Activated naive CD8-positive, alpha-beta T cell treated with anti-CD3 and anti-CD28 coated beads for 36 hours (primary cell): ENCODE data around the gene SOX5. TPM values are rescaled to one million over a fixed set of nuclear protein-coding genes. Genes with fewer than 3 reads are reported as not detected.
"Not testable (repeated sequence)": the region's sequence is repeated elsewhere in the genome, so short reads cannot be mapped to it uniquely, and the experiment has no call there.

Experiments used
- DNase-seq: peaks from one replicate; pipeline ENCODE4 v3.0.0; 2021
- H3K27ac Mint-ChIP-seq: one replicate; pipeline ENCODE4 v1.8.0; 2022; ENCODE audit warnings: mild to moderate bottlenecking, moderate library complexity, mixed read lengths
- H3K27me3 Mint-ChIP-seq: one replicate; pipeline ENCODE4 v1.8.0; 2022; ENCODE audit warnings: mild to moderate bottlenecking, mixed read lengths
- H3K36me3 Mint-ChIP-seq: one replicate; pipeline ENCODE4 v1.8.0; 2021; ENCODE audit warnings: mild to moderate bottlenecking, mixed read lengths
- H3K4me1 Mint-ChIP-seq: one replicate; pipeline ENCODE4 v1.8.0; 2021; ENCODE audit warnings: mixed read lengths
- H3K4me3 Mint-ChIP-seq: one replicate; pipeline ENCODE4 v1.8.0; 2022; ENCODE audit warnings: mild to moderate bottlenecking, moderate library complexity, mixed read lengths
- H3K9me3 Mint-ChIP-seq: one replicate; pipeline ENCODE4 v1.8.0; 2022; ENCODE audit warnings: mixed read lengths
- total RNA-seq, 2 experiments: library from RNA; stranded (reverse); gene quantifications; one replicate each; pipeline ENCODE4 v1.2.3, GENCODE V29; 2021

Gene SOX5
- total RNA-seq, 2 experiments from 2014 or later: not detected

DNA sequence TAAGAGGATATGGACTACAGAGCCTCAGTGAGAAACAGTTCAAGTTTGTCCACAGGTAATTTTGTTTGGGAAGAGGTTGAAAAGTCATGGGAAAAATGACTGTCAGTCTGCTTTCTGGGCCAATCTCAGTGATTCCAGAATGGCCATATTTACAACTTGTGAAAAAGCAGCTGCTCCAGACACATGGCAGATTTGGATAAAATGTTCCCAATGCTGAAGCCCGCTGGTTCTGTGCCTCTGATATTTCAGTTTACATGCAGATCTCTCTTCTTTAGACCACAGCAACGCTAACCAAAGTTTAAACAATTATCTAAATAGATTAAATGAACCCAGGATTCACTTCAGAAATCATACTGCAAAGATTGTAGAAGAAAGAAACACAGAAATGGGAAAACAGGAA is 222.8 kb downstream of the SOX5 start:
- no peaks in the 10 kb centered on the region for H3K27me3 Mint-ChIP-seq

GRCh38 chr12:23722655-23723054 is 226.8 kb downstream of the SOX5 start:
- no peaks in the 10 kb centered on the region for H3K4me1 Mint-ChIP-seq
- no peaks in the 10 kb centered on the region for H3K27me3 Mint-ChIP-seq
- H3K4me3 Mint-ChIP-seq: no peak overlapping the region
- H3K9me3 Mint-ChIP-seq: no peaks in the 10 kb centered on the region
- no peak for DNase-seq
- no peak overlapping the region for H3K27ac Mint-ChIP-seq
- H3K36me3 Mint-ChIP-seq: no peaks in the 10 kb centered on the region

More for the DNA sequence above, 222.8 kb downstream of the SOX5 start:
- no peak for DNase-seq
- no peaks in the 10 kb centered on the region for H3K4me1 Mint-ChIP-seq
- H3K9me3 Mint-ChIP-seq: no peaks in the 10 kb centered on the region
- no peaks in the 10 kb centered on the region for H3K36me3 Mint-ChIP-seq
- H3K4me3 Mint-ChIP-seq: no peak overlapping the region
- H3K27ac Mint-ChIP-seq: no peak overlapping the region

- H3K9me3 Mint-ChIP-seq: no peaks in the 10 kb centered on the region
- H3K4me1 Mint-ChIP-seq: no peaks in the 10 kb centered on the region
- no peaks in the 10 kb centered on the region for H3K36me3 Mint-ChIP-seq
- H3K27me3 Mint-ChIP-seq: no peaks in the 10 kb centered on the region
- no peak for DNase-seq
- H3K27ac Mint-ChIP-seq: no peak overlapping the region
- no peak overlapping the region for H3K4me3 Mint-ChIP-seq
These were observed 228.2 kb downstream of the SOX5 start for GRCh38 chr12:23721268-23721667.

DNA sequence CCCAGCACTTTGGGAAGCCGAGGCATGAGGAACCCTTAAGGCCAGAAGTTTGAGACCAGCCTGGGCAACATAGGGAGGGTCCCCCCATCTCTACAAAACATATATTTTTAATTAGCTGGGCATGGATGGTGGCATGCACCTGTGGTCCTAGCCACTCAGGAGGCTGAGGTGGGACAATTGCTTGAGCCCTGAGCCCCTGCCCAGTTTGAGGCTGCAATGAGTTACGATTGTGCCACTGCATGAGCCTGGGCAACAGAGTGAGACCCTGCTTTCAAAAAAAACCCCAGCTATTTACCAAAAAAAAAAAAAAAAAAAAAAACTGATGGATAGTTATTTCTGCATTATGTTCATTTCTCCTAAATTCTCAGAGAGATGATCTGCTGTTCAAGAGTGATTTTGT is 230.0 kb downstream of the SOX5 start:
- no peaks in the 10 kb centered on the region for H3K36me3 Mint-ChIP-seq
- H3K27ac Mint-ChIP-seq: no peak overlapping the region
- H3K4me3 Mint-ChIP-seq: no peak overlapping the region
- no peaks in the 10 kb centered on the region for H3K4me1 Mint-ChIP-seq
- no peaks in the 10 kb centered on the region for H3K27me3 Mint-ChIP-seq
- no peaks in the 10 kb centered on the region for H3K9me3 Mint-ChIP-seq
- DNase-seq: no peak

GRCh38 chr12:23710361-23710760 is 239.1 kb downstream of the SOX5 start:
- H3K27ac Mint-ChIP-seq, DNase-seq, H3K4me3 Mint-ChIP-seq, H3K9me3 Mint-ChIP-seq, H3K4me1 Mint-ChIP-seq, H3K27me3 Mint-ChIP-seq, H3K36me3 Mint-ChIP-seq: not testable (repeated sequence)

- H3K27ac Mint-ChIP-seq: no peak overlapping the region
- no peak overlapping the region for H3K4me3 Mint-ChIP-seq
- H3K36me3 Mint-ChIP-seq: no peaks in the 10 kb centered on the region
- no peaks in the 10 kb centered on the region for H3K4me1 Mint-ChIP-seq
- H3K27me3 Mint-ChIP-seq: no peaks in the 10 kb centered on the region
- H3K9me3 Mint-ChIP-seq: no peaks in the 10 kb centered on the region
- no peak for DNase-seq
These were observed 241.2 kb downstream of the SOX5 start for GRCh38 chr12:23708185-23708837.

GRCh38 chr12:23707270-23707669 is 242.2 kb downstream of the SOX5 start:
- no peak for DNase-seq
- no peak overlapping the region for H3K27ac Mint-ChIP-seq
- H3K27me3 Mint-ChIP-seq: no peaks in the 10 kb centered on the region
- H3K9me3 Mint-ChIP-seq: no peaks in the 10 kb centered on the region
- H3K4me3 Mint-ChIP-seq: no peak overlapping the region
- H3K36me3 Mint-ChIP-seq: no peaks in the 10 kb centered on the region
- no peaks in the 10 kb centered on the region for H3K4me1 Mint-ChIP-seq

GRCh38 chr12:23704992-23705943 is 244.2 kb downstream of the SOX5 start:
- H3K27me3 Mint-ChIP-seq: no peaks in the 10 kb centered on the region
- H3K4me3 Mint-ChIP-seq: no peak overlapping the region
- DNase-seq: no peak
- H3K9me3 Mint-ChIP-seq: no peaks in the 10 kb centered on the region
- H3K4me1 Mint-ChIP-seq: no peaks in the 10 kb centered on the region
- H3K27ac Mint-ChIP-seq: no peak overlapping the region
- H3K36me3 Mint-ChIP-seq: no peaks in the 10 kb centered on the region

DNA sequence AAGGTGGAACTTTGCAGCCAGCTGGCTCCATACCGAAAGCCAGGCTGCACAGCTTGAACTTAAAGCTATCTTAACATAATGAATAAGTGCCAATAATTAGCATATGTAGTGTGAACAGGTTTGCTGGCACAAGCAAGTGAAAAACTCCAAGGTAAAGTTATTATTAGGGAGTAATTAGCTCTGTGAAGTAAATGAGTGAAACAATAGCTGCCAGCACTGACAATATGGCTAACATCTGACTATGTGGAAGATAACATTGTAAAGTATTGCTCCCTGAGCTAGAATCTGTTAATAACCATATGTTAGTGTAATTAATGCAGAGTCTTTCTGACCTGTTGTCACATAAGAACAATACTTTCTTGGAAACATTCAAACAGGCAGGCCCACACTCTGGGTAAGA is 246.4 kb downstream of the SOX5 start:
- no peak overlapping the region for H3K4me3 Mint-ChIP-seq
- H3K9me3 Mint-ChIP-seq: no peaks in the 10 kb centered on the region
- H3K27ac Mint-ChIP-seq: no peak overlapping the region
- DNase-seq: no peak
- H3K27me3 Mint-ChIP-seq: no peaks in the 10 kb centered on the region
- H3K36me3 Mint-ChIP-seq: no peaks in the 10 kb centered on the region
- no peaks in the 10 kb centered on the region for H3K4me1 Mint-ChIP-seq

GRCh38 chr12:23699031-23699430 is 250.4 kb downstream of the SOX5 start:
- Mint-ChIP-seq H3K27me3 (no peaks in the 10 kb centered on the region), H3K36me3 (no peaks in the 10 kb centered on the region), H3K4me3 (no peak overlapping the region), H3K9me3 (no peaks in the 10 kb centered on the region), H3K4me1 (no peaks in the 10 kb centered on the region), H3K27ac (no peak overlapping the region)
- no peak for DNase-seq

DNA sequence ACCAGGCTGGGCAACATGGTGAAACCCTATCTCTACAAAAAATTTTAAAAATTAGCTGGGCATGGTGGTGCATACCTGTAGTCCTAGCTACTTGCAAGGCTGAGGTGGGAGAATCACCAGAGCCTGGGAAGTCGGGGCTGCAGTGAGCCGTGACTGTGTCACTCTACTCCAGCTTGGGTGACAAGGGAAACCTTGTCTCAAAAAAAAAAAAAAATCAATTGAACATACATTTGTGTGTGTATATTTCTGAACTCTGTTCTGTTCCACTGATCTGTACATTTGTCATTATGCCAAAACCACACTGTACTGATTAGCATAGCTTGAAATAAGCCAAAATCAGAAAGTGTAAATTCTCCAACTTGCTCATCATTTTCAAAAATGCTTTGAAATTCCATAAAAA is 254.6 kb downstream of the SOX5 start:
- Mint-ChIP-seq H3K4me3 (no peak overlapping the region), H3K27ac (no peak overlapping the region), H3K36me3 (no peaks in the 10 kb centered on the region), H3K27me3 (no peaks in the 10 kb centered on the region), H3K4me1 (no peaks in the 10 kb centered on the region), H3K9me3 (no peaks in the 10 kb centered on the region)
- no peak for DNase-seq

DNA sequence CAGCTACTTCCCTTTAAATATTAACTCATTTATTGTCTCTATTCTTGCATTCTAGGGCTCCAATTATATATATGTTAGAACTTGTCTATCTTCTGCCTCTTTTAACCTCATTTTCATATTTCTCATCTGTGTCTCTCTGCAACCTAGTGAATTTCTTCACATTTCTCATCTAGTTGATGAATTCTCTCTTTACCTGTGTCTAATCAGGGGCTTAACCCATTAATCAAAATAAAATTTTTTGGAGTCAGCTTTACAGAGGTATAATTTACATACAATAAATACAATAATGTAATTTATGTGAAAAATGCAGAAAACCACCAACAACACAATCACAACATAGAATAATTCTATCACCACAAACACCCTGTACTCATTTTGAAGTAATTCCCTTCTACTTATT is 255.2 kb downstream of the SOX5 start:
- no peaks in the 10 kb centered on the region for H3K4me1 Mint-ChIP-seq

DNA sequence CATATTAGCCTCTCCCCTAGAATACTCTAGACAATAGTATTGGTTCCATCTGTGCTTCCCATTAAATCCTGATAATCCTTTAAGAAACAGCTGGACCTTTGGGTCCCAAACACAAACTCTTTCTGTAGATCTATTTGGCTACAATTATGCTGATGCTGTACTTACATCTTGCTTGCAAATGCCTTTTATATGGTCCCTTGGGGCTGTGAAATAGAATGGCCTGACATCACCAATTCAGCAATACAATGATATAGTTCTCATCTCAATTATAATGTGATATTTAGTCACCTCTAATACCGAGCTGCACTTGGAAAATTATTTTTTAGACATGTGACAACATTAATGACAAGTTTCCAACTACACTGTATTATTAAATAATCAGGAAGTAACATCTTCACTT is 261.5 kb downstream of the SOX5 start:
- no peak overlapping the region for H3K27ac Mint-ChIP-seq
- no peaks in the 10 kb centered on the region for H3K4me1 Mint-ChIP-seq
- no peaks in the 10 kb centered on the region for H3K27me3 Mint-ChIP-seq
- no peaks in the 10 kb centered on the region for H3K36me3 Mint-ChIP-seq
- DNase-seq: no peak
- H3K9me3 Mint-ChIP-seq: no peaks in the 10 kb centered on the region
- H3K4me3 Mint-ChIP-seq: no peak overlapping the region

More for the DNA sequence above, 255.2 kb downstream of the SOX5 start:
- no peak for DNase-seq
- H3K27ac Mint-ChIP-seq: no peak overlapping the region
- no peaks in the 10 kb centered on the region for H3K27me3 Mint-ChIP-seq
- no peak overlapping the region for H3K4me3 Mint-ChIP-seq
- H3K9me3 Mint-ChIP-seq: no peaks in the 10 kb centered on the region
- H3K36me3 Mint-ChIP-seq: no peaks in the 10 kb centered on the region

DNA sequence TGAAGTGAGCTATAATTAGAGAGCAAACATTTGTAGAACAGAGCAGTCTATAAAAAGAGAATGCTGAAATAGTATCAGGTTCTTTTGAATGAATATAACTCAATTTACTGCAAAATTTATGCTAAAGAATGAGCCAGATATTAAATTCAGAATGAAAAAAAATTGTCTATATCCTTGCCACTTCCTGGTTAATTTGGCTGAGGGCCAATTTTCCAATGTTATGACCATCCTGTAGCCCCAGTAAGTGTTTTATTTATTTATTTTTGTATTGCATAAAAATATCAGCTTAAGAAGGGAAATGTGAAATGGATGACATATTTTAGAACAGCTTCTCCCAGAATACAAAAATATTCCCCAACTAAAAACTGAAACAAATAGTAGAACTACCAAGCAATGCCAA is 263.4 kb downstream of the SOX5 start:
- no peaks in the 10 kb centered on the region for H3K4me1 Mint-ChIP-seq
- no peak overlapping the region for H3K4me3 Mint-ChIP-seq
- no peaks in the 10 kb centered on the region for H3K36me3 Mint-ChIP-seq
- no peaks in the 10 kb centered on the region for H3K27me3 Mint-ChIP-seq
- H3K27ac Mint-ChIP-seq: no peak overlapping the region
- no peak for DNase-seq
- no peaks in the 10 kb centered on the region for H3K9me3 Mint-ChIP-seq

- DNase-seq: no peak
- H3K36me3 Mint-ChIP-seq: no peaks in the 10 kb centered on the region
- H3K27ac Mint-ChIP-seq: no peak overlapping the region
- H3K9me3 Mint-ChIP-seq: peaks cover 2% of the 10 kb centered on the region
- H3K4me1 Mint-ChIP-seq: no peaks in the 10 kb centered on the region
- H3K4me3 Mint-ChIP-seq: no peak overlapping the region
- H3K27me3 Mint-ChIP-seq: no peaks in the 10 kb centered on the region
These were observed 265.3 kb downstream of the SOX5 start for GRCh38 chr12:23684121-23684520.

- no peak for DNase-seq
- Mint-ChIP-seq H3K4me1 (no peaks in the 10 kb centered on the region), H3K27me3 (no peaks in the 10 kb centered on the region), H3K9me3 (peaks cover 3% of the 10 kb centered on the region), H3K36me3 (no peaks in the 10 kb centered on the region), H3K27ac (no peak overlapping the region), H3K4me3 (no peak overlapping the region)
These were observed 268.2 kb downstream of the SOX5 start for GRCh38 chr12:23681237-23681636.
